ENCODE results near the gene APOBEC3C. TPM values are rescaled to one million over a fixed set of nuclear protein-coding genes. Genes with fewer than 3 reads are reported as not detected.
"Not testable (repeated sequence)": the region's sequence is repeated elsewhere in the genome, so short reads cannot be mapped to it uniquely, and the experiment has no call there.

The APOBEC3C gene
- total RNA-seq, 1 experiment from 2014 or later: 5.5 TPM

DNA sequence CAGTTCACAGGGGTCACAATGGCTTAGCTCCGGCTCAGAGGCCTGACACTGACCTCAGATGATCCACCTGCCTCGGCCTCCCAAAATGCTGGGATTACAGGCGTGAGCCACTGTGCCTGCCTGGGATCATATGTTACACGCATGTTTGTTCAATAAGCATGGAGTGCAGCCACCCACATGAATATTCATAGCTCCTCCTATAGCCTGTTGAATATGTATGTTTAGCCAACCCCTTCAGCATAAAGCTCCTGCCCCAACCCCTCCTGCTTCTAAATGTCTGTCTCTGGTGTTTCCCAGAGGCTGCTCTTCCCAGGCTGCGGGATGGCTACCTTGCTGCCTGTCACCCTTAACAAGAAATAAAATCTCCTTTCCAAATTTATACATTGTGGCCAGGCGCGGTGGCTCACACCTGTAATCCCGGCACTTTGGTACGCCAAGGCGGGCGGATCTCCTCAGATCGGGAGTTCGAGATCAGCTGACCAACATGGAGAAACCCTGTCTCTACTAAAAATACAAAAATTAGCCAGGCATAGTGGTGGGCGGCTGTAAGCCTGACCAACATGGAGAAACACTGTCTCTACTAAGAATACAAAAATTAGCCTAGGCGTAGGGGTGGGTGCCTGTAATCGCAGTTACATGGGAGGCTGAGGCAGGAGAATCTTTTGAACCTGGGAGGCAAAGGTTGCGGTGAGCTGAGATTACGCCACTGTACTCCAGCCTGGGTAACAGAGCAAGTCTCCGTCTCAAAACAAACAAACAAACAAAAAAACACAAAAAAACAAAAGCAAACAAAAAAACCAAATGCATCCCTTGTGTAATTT, 25.5 kb downstream of the APOBEC3C start:
- in situ Hi-C loops (cut with HindIII; ENCODE audit: low pct_unique_long_range_greater_than_20kb, low sequenced_read_pairs): no loop called here
- DNase-seq (ENCODE audit: low read depth, low spot score): no peak

DNA sequence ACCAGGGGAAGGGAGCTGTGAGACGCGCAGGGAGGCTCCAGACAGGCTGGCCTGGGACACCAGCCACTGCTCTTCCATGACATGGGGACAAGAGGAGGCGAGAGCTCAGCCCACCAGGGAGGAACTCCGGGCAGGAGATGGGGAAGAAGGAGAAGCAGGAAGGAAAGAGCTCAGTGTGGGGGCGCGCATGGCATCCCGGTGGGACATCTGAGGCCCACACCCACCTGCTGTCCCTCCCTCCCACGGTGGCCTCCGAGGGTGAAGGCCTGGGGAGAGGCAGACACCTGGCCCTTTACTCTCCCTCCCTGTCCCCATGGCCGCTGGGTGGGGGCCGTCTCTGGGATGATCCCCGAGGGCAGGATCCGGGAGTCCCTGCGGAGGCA, 26.1 kb downstream of the APOBEC3C start:
- DNase-seq (ENCODE audit: low read depth, low spot score); in situ Hi-C loops (cut with HindIII; ENCODE audit: low pct_unique_long_range_greater_than_20kb, low sequenced_read_pairs): not testable (repeated sequence)

DNA sequence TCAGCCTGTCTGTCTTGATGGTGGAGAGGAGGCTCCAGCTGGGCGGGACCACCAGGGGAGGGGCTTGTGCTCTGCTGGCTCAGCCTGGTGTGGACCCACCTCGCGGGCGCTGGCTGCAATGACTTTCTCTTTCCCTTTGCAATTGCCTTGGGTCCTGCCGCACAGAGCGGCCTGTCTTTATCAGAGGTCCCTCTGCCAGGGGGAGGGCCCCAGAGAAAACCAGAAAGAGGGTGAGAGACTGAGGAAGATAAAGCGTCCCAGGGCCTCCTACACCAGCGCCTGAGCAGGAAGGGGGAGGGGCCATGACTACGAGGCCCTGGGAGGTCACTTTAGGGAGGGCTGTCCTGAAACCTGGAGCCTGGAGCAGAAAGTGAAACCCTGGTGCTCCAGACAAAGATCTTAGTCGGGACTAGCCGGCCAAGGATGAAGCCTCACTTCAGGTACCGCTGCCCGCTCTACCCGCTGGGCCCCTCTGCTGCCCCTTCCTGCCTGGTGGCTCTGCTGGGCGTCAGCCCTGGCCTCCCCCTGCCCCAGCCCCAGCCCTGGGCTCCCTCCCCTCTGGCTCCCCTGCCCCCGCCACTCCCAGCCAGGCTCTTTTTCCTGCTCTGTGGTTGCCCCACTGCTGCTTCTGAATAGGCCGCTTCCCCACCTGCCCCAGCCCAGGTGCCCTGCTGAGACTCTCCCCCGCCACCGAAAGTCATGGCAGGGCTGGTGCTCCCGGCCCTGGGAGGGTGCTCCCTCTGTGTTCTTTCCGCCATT, 26.7 kb downstream of the APOBEC3C start, which contains the start of gene APOBEC3F:
Gene APOBEC3F, plus strand, starts transcription at position 327 of the 759 bp plus-strand sequence. Its CDS starts 97 bp downstream, at position 424.
- peak; percentile 61 for DNase-seq (ENCODE audit: low read depth, low spot score)
- in situ Hi-C loops (cut with HindIII; ENCODE audit: low pct_unique_long_range_greater_than_20kb, low sequenced_read_pairs): not testable (repeated sequence)

DNA sequence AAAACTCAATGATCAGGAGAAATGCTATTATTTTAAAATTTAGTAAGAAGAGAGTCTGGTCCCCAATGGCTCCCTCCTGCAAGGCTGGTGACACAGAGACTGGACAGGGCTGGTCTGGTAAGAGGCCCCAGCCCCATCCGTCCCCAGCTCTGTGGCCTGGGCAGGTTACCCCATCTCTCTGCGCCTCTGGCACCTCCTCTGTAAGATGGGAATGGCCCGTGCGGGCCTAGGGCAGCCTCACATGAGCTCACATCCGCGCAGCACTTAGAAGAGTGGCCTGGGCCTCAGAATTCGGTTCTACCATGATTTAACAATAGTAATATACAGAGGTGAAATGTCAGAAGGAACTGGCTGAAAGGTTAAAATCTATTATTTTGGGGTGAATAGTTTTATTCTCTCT, 27.9 kb downstream of the APOBEC3C start:
- in situ Hi-C loops (cut with HindIII; ENCODE audit: low pct_unique_long_range_greater_than_20kb, low sequenced_read_pairs): no loop called here
- no peak for DNase-seq (ENCODE audit: low read depth, low spot score)

DNA sequence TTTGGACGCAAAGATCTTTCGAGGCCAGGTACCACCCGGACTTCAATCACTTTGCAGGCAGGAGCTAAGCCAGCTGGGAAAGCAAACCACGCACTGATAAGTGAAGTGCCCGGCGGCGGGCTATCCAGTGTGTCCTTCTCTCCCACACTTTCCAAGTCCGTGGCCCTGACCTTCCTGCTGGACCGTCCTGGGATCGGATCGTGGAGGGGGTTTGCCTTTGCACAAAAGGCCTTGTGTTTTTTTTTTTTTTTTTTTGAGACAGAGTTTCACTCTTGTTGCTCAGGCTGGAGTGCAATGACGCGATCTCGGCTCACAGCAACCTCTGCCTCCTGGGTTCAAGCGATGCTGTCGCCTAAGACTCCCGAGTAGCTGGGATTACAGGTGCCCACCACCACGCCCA, 29.0 kb downstream of the APOBEC3C start:
- in situ Hi-C loops (cut with HindIII; ENCODE audit: low pct_unique_long_range_greater_than_20kb, low sequenced_read_pairs); DNase-seq (ENCODE audit: low read depth, low spot score): not testable (repeated sequence)

GRCh38 chr22:39045136-39045535, 31.1 kb downstream of the APOBEC3C start:
- DNase-seq (ENCODE audit: low read depth, low spot score); in situ Hi-C loops (cut with HindIII; ENCODE audit: low pct_unique_long_range_greater_than_20kb, low sequenced_read_pairs): not testable (repeated sequence)

DNA sequence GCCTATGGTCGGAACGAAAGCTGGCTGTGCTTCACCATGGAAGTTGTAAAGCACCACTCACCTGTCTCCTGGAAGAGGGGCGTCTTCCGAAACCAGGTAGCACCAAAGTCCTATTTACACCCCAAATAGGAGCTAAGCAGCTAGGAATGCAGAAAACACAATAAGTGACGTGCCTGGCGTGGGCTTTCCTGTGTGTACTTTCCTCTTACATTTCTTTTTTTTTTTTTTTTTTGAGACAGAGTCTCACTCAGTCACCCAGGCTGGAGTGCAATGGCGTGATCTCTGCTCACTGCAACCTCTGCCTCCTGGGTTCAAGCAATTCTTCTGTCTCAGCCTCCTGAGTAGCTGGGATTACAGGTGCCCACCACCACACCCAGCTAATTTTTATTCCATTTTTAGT, 35.4 kb downstream of the APOBEC3C start:
- DNase-seq (ENCODE audit: low read depth, low spot score); in situ Hi-C loops (cut with HindIII; ENCODE audit: low pct_unique_long_range_greater_than_20kb, low sequenced_read_pairs): not testable (repeated sequence)

- DNase-seq (ENCODE audit: low read depth, low spot score); in situ Hi-C loops (cut with HindIII; ENCODE audit: low pct_unique_long_range_greater_than_20kb, low sequenced_read_pairs): not testable (repeated sequence)
Measured at GRCh38 chr22:39051844-39052495, 37.9 kb downstream of the APOBEC3C start.

DNA sequence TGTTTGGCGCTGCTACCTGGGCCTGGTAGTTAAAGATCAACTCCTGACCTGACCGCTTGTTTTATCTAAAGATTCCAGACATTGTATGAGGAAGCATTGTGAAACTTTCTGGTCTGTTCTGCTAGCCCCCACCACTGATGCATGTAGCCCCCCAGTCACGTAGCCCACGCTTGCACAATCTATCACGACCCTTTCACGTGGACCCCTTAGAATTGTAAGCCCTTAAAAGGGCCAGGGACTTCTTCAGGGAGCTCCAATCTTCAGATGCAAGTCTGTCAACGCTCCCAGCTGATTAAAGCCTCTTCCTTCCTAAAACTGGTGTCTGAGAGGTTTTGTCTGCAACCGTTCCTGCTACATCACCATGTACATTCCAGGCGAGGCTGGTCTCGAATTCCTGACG, 41.6 kb downstream of the APOBEC3C start:
- DNase-seq (ENCODE audit: low read depth, low spot score): no peak
- in situ Hi-C loops (cut with HindIII; ENCODE audit: low pct_unique_long_range_greater_than_20kb, low sequenced_read_pairs): no loop called here

DNA sequence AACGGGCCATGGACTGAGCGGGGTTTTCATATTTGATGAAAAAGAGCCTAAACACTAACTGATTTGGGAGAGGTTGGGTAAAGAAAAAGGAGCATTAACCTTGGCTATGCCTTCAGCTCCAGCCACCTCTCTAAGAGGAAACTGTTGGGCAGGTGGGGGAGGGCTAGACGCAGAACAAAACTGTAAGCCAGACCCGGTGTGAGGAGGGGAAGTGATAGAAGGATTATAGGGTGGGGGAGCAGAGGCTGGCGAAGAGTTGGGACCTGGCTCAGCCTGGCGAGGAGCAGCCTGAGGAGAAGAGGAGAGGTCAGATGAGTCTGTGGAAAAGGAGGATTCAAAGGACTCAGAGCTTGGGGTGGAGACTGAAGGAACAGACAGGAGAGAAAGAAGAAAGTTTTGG, 47.2 kb downstream of the APOBEC3C start:
- in situ Hi-C loops (cut with HindIII; ENCODE audit: low pct_unique_long_range_greater_than_20kb, low sequenced_read_pairs): not testable (repeated sequence)

DNA sequence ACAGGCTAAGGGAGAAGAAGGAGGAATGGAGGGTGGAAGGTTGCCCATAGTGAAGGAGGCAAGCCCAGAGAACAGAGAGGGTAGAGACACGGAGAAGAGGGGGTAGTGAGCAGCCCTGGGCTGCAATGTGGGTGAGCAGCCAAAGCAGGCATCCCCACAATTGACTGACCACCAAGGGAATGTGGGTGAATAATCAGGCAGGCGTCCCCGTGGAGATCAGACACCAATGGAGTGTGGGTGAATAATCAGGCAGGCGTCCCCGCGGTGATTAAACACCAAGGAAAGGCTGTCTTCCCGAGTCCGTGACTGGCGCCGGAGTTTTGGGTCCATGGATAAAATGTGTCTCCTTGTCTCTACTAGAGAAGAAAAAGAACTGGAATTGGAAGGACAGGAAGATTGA, 47.9 kb downstream of the APOBEC3C start:
- in situ Hi-C loops (cut with HindIII; ENCODE audit: low pct_unique_long_range_greater_than_20kb, low sequenced_read_pairs); DNase-seq (ENCODE audit: low read depth, low spot score): not testable (repeated sequence)

More for the DNA sequence above, 47.2 kb downstream of the APOBEC3C start:
- not testable (repeated sequence) for DNase-seq (ENCODE audit: low read depth, low spot score)

- in situ Hi-C loops (cut with HindIII; ENCODE audit: low pct_unique_long_range_greater_than_20kb, low sequenced_read_pairs); DNase-seq (ENCODE audit: low read depth, low spot score): not testable (repeated sequence)
Measured at GRCh38 chr22:39063904-39064303, 49.8 kb downstream of the APOBEC3C start.

- in situ Hi-C loops (cut with HindIII; ENCODE audit: low pct_unique_long_range_greater_than_20kb, low sequenced_read_pairs); DNase-seq (ENCODE audit: low read depth, low spot score): not testable (repeated sequence)
Measured at GRCh38 chr22:39066442-39067276, 52.6 kb downstream of the APOBEC3C start.

GRCh38 chr22:39068033-39068785, 54.2 kb downstream of the APOBEC3C start:
- DNase-seq (ENCODE audit: low read depth, low spot score): no peak
- in situ Hi-C loops (cut with HindIII; ENCODE audit: low pct_unique_long_range_greater_than_20kb, low sequenced_read_pairs): no loop called here

Data from SK-MEL-5 (cell line).